ENCODE measurements around the gene SPTBN1.

DNA sequence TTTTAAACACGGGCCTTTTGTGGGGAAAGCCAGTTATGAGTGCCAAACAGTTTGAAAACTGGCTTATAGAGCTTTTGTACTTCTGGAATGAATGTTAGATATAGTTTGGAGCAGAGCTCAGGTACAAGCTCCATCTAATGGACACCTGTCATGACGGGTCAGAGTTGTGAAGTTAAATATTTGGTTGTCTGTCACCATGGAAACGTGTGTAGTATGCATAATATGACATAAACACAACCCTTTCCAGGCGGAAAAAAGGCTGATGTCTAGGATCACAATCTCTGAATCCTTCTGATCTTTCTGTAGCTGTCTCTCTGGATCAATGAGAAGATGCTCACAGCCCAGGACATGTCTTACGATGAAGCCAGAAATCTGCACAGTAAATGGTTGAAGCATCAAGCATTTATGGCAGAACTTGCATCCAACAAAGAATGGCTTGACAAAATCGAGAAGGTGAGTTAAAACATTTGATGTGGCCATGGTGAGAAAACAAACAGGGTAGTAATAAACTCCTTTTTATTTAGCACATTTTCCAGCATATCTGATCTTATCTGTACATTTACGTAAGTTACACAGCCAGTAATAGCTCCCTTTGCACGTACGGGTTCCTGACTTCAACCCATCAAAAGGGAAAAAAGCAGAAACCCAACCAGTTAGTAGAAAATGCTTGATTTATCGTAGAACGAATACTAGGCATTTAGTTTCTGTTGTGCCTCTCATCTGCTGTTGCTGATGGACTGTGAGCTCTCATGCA lies 186.7 kb downstream of the SPTBN1 start:
- TF ChIP-seq FOXM1 (IDR thresholded peaks at IDR 0.05; ENCODE audit: borderline replicate concordance) (no peak), SP1 (IDR thresholded peaks at IDR 0.05) (no peak), ZNF384 (IDR thresholded peaks at IDR 0.05) (no peak), BHLHE40 (IDR thresholded peaks at IDR 0.05; ENCODE audit: borderline replicate concordance) (no peak), FOXA1 (IDR thresholded peaks at IDR 0.05) (no peak), CTBP1 (IDR thresholded peaks at IDR 0.05; ENCODE audit: borderline replicate concordance) (no peak), NFRKB (IDR thresholded peaks at IDR 0.05) (no peak), ELF4 (IDR thresholded peaks at IDR 0.05) (no peak), TARDBP (IDR thresholded peaks at IDR 0.05) (no peak), L3MBTL2 (conservative IDR thresholded peaks at IDR 0.05) (no peak), PKNOX1 (IDR thresholded peaks at IDR 0.05) (no peak), FOXK2 (IDR thresholded peaks at IDR 0.05) (no peak)

Measured in HEK293T (cell line).